Left lung (tissue), 10 donors: Measurements from ENCODE around the gene ADCYAP1. TPM values are rescaled to one million over a fixed set of nuclear protein-coding genes. Genes with fewer than 3 reads are reported as not detected.
A peak's percentile ranks its signal among the peaks of the same experiment; 100 is the strongest.

Experiments
- ATAC-seq: fragments of 200-7000 bp; cut with Tn5 transposase; one replicate; pipeline ENCODE4 v1.9.1; 2020; ENCODE audit warnings: moderate library complexity
- DNase-seq, 4 donors: peaks; one replicate each; pipeline ENCODE4 v3.0.0-alpha.2; 2013 to 2020
- H3K27ac ChIP-seq, 2 donors: fragments of 200-600 bp; sonication (generic) in 1 of 2; one replicate each; pipeline versions ENCODE4 v1.5.0 to v1.8.0; 2020 to 2021
- H3K27me3 ChIP-seq, 2 donors: fragments of 200-600 bp; sonication (generic) in 1 of 2; one replicate each; pipeline versions ENCODE4 v1.5.0 to v1.8.0; 2020 to 2021
- H3K36me3 ChIP-seq, 2 donors: fragments of 200-600 bp; sonication (generic) in 1 of 2; one replicate each; pipeline versions ENCODE4 v1.5.0 to v1.8.0; 2020 to 2021
- H3K4me1 ChIP-seq, 2 donors: fragments of 200-600 bp; one replicate each; pipeline ENCODE4 v1.8.0; 2021
- H3K4me3 ChIP-seq, 2 donors: fragments of 200-600 bp; sonication (generic) in 1 of 2; one replicate each; pipeline versions ENCODE4 v1.5.0 to v1.8.0; 2020 to 2021; ENCODE audit warnings: mild to moderate bottlenecking in 1 of 2
- H3K9me3 ChIP-seq, 2 donors: fragments of 200-600 bp; sonication (generic) in 1 of 2; one replicate each; pipeline versions ENCODE4 v1.5.0 to v1.8.0; 2020 to 2021
- intact Hi-C, 2 donors: fragments of 100-400 bp; cut with DNase I; formaldehyde crosslinking; loops; one replicate each; pipeline versions ENCODE4 v1.11.2 to v1.14.2; 2022
- polyA plus RNA-seq, 6 donors: library from polyadenylated mRNA; unstranded; fragments of 120-200 nt; gene quantifications; one replicate each; pipeline ENCODE4 v1.2.1, GENCODE V29; 2013; ENCODE audit not compliant: insufficient read length in 6 of 6
- total RNA-seq, 2 donors: library from RNA; stranded (reverse); fragmentation: NEBNext Ultra II Directional; extraction: Animal tissue kit (Norgen Biotek cat#: 25700); gene quantifications; one replicate each; pipeline ENCODE4 v1.2.1, GENCODE V29; 2021
- TF ChIP-seq, protein P1 (sequence below), 2 donors: fragments of 200-600 bp; sonication (generic) in 1 of 2; IDR thresholded peaks; one replicate each; pipeline versions ENCODE4 v1.5.0 to v1.8.0; 2021; ENCODE audit warnings: antibody characterized with exemption in 2 of 2
- donor health status: DM: no; HTN: yes; CAD: no.
- donor health status: DM: no; HTN: no; CAD: no.

The ADCYAP1 gene
- total and polyA plus RNA-seq, 8 donors, result 0.07 to 0.19 (median 0.10) TPM; not detected in 2

- peak in 2 of 4 donors; percentile 5 to 69 for DNase-seq
- TF ChIP-seq, protein P1, sequence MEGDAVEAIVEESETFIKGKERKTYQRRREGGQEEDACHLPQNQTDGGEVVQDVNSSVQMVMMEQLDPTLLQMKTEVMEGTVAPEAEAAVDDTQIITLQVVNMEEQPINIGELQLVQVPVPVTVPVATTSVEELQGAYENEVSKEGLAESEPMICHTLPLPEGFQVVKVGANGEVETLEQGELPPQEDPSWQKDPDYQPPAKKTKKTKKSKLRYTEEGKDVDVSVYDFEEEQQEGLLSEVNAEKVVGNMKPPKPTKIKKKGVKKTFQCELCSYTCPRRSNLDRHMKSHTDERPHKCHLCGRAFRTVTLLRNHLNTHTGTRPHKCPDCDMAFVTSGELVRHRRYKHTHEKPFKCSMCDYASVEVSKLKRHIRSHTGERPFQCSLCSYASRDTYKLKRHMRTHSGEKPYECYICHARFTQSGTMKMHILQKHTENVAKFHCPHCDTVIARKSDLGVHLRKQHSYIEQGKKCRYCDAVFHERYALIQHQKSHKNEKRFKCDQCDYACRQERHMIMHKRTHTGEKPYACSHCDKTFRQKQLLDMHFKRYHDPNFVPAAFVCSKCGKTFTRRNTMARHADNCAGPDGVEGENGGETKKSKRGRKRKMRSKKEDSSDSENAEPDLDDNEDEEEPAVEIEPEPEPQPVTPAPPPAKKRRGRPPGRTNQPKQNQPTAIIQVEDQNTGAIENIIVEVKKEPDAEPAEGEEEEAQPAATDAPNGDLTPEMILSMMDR (IDR thresholded peaks at IDR 0.05), result no peak
- intact Hi-C loops, result no loop called here
- H3K4me3 ChIP-seq, result no peak overlapping the region
- H3K9me3 ChIP-seq, result no peaks in the 10 kb centered on the region
- no peak overlapping the region for H3K27ac ChIP-seq
- H3K27me3 ChIP-seq, result no peaks in the 10 kb centered on the region
- peak; percentile 92 for ATAC-seq
- H3K36me3 ChIP-seq, result no peaks in the 10 kb centered on the region
- no peaks in the 10 kb centered on the region for H3K4me1 ChIP-seq
Observed at GRCh38 chr18:934518-935133, 30.0 kb downstream of the ADCYAP1 start.

GRCh38 chr18:936941-937340 lies 32.3 kb downstream of the ADCYAP1 start:
- DNase-seq (no peak), ATAC-seq (no peak)
- no peaks in the 10 kb centered on the region for H3K4me1 ChIP-seq
- no peaks in the 10 kb centered on the region for H3K27me3 ChIP-seq
- H3K4me3 ChIP-seq, result no peak overlapping the region
- TF ChIP-seq, protein P1 (IDR thresholded peaks at IDR 0.05), result no peak
- no peak overlapping the region for H3K27ac ChIP-seq
- no peaks in the 10 kb centered on the region for H3K36me3 ChIP-seq
- H3K9me3 ChIP-seq, result no peaks in the 10 kb centered on the region
- intact Hi-C loops, result no loop called here

- no peak overlapping the region for H3K27ac ChIP-seq
- no peaks in the 10 kb centered on the region for H3K36me3 ChIP-seq
- H3K9me3 ChIP-seq, result no peaks in the 10 kb centered on the region
- no peak for DNase-seq
- no peaks in the 10 kb centered on the region for H3K4me1 ChIP-seq
- H3K4me3 ChIP-seq, result no peak overlapping the region
- TF ChIP-seq, protein P1 (IDR thresholded peaks at IDR 0.05), result no peak
- ATAC-seq, result no peak
- H3K27me3 ChIP-seq, result no peaks in the 10 kb centered on the region
- intact Hi-C loops, result no loop called here
Observed at GRCh38 chr18:939166-939565, 34.5 kb downstream of the ADCYAP1 start.

- peak; percentile 81 for ATAC-seq
Observed at GRCh38 chr18:939958-940357, 35.3 kb downstream of the ADCYAP1 start.

GRCh38 chr18:941331-941730 lies 36.7 kb downstream of the ADCYAP1 start:
- DNase-seq (no peak), ATAC-seq (no peak)
- intact Hi-C loops, result no loop called here
- no peaks in the 10 kb centered on the region for H3K36me3 ChIP-seq
- no peak overlapping the region for H3K4me3 ChIP-seq
- no peak overlapping the region for H3K27ac ChIP-seq
- no peaks in the 10 kb centered on the region for H3K9me3 ChIP-seq
- TF ChIP-seq, protein P1 (IDR thresholded peaks at IDR 0.05), result no peak
- H3K4me1 ChIP-seq, result no peaks in the 10 kb centered on the region
- H3K27me3 ChIP-seq, result no peaks in the 10 kb centered on the region

More at GRCh38 chr18:939958-940357, 35.3 kb downstream of the ADCYAP1 start:
- no peaks in the 10 kb centered on the region for H3K4me1 ChIP-seq
- H3K36me3 ChIP-seq, result no peaks in the 10 kb centered on the region
- H3K27me3 ChIP-seq, result no peaks in the 10 kb centered on the region
- TF ChIP-seq, protein P1 (IDR thresholded peaks at IDR 0.05), result no peak
- no peak overlapping the region for H3K27ac ChIP-seq
- no peaks in the 10 kb centered on the region for H3K9me3 ChIP-seq
- intact Hi-C loops, result no loop called here
- DNase-seq, result no peak
- H3K4me3 ChIP-seq, result no peak overlapping the region
